NCI-H446 (cell line): Measurements from ENCODE around the gene TENT4B.
"Not testable (repeated sequence)": the region's sequence is repeated elsewhere in the genome, so short reads cannot be mapped to it uniquely, and the experiment has no call there.

Source experiments
- DNase-seq, 2 experiments: peaks; one replicate each; lab custom pipeline; 2025; lab: John Stamatoyannopoulos, UW

Gene TENT4B

GRCh38 chr16:50152807-50153595 is at the start of gene TENT4B:
Gene TENT4B (plus strand): TSS chr16:50153306. CDS start chr16:50153622, 316 bp downstream.
- peak; percentile 8 to 77 for DNase-seq

DNA sequence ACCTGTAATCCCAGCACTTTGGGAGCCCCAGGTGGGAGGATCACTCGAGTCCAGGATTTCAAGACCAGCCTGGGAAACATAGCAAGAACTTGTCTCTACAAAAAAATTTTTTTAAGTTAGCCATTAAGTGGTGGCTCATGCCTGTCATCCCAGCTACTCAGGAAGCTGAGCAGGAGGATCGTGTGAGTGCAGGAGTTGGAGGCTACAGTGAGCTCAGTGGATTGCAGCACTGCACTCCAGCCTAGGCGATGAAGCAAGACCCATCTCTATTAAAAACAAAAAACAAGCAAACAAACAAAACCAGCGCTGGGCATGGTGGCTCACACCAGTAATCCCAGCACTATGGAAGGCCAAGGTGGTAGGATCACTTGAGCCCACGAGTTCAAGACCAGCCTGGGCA is 49.3 kb upstream of the TENT4B start:
- DNase-seq = no peak

- no peak for DNase-seq
Observed at GRCh38 chr16:50114357-50115129, 38.6 kb upstream of the TENT4B start.

DNA sequence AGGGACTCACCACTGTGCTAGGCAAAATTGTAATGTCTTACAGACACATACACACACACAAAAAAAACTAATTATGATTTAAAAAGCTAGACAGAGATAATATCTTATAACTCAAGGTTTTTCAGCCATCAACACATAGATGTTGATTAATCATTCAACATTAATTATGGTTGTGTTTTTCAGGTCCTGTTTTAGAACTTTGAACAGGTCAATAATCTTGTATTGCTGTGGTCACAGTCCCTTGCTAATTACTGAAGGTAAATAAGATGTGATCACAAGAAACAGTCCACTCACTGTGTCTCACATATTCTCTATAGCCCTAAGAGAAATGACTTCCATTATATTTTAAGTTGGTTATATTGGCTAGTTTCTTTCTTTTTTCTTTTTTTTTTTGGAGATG is 32.4 kb upstream of the TENT4B start:
- no peak for DNase-seq

GRCh38 chr16:50121278-50121677 is 31.8 kb upstream of the TENT4B start:
- no peak for DNase-seq

DNA sequence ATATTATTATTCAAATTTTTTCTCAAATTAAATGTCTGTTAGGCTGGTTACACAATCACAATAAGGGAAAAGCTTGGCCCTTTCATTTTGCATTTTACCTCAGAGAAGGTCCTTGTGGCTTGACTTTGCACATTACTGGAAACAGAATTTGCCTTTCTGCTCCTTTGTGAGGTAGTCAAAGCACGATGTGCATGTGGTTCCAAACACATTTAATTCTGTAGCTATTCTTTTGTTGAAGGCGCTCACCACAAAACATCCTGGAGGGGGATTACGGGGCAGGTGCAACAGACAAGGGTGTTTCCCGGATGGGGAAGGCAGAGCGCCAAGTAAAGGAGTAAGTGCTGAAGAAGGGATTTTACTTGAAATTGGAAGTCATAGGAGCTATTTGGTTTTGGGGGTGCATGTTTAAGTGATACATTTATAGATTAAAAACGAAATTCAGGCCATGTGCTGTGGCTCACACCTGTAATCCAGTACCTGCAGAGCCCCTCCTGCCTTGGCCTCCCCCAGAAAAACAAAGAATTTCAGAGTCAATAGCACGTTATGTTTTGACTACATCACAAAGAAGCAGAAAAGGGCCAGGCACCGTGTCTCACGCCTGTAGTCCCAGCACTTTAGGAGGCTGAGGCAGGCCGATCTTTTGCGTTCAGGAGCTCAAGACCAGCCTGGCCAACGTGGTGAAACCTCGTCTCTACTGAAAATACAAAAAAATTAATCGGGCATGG is 31.2 kb upstream of the TENT4B start:
- no peak for DNase-seq

- no peak for DNase-seq
Observed at GRCh38 chr16:50123417-50123816, 29.7 kb upstream of the TENT4B start.

GRCh38 chr16:50124769-50125168 is 28.3 kb upstream of the TENT4B start:
- DNase-seq = no peak

GRCh38 chr16:50126183-50126582 is 26.9 kb upstream of the TENT4B start:
- no peak for DNase-seq

GRCh38 chr16:50132571-50132970 is 20.5 kb upstream of the TENT4B start:
- not testable (repeated sequence) for DNase-seq

GRCh38 chr16:50133214-50133613 is 19.9 kb upstream of the TENT4B start:
- DNase-seq = no peak

DNA sequence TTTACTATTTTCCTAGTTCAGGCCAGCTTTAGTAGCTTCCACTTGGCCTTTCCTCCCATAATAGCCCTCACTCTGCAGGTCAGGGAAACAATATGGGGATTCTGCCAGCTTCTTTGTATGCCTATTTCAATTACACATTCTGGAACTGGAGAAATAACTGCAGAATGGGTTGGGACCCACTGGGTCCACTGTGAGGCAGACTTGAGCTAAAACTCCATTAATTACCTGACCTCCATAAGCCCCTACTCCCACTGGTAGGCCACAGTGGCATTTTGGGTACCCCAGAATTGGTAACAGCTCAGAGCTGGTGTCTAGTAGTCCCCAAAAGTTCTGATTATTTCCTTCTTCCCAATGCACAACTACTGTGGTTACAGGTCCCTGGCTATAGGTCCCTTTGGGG is 16.7 kb upstream of the TENT4B start:
- no peak for DNase-seq

DNA sequence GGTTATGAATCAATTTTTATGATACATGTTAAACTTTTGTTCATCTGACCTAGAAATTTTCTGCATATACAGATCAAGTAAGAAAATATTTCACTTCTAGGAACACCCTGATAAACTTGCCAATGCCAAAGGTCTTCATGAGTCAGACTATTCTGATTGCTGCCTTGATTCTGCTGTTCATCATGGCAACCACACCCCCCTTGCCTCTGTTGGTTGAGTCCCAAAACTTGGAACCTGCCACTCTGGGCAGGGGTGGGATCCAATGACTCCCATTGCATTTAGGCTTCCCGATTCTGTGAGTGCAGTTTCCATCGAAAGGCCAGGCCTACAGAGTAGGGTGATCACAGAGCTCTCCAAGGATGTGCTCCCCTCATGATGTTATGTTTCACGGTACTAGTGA is 15.8 kb upstream of the TENT4B start:
- no peak for DNase-seq

DNA sequence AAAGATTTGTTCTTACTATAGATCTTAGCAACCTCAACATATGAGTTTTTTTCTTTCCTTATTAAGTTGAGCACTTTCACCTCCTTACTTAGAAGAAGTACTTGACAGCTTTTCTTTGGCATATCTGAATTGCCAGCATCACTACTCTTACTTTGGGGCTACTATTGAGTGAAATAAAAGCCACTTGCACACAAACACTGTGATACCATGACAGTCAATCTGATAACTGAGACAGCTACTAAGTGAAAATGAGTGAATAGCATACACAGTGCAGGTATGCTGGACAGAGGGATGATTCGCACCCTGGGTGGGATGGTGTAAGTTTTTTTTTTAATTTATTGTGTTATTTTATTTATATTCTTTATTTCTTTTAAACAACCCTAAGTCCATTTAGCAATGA is 13.5 kb upstream of the TENT4B start:
- DNase-seq = no peak

DNA sequence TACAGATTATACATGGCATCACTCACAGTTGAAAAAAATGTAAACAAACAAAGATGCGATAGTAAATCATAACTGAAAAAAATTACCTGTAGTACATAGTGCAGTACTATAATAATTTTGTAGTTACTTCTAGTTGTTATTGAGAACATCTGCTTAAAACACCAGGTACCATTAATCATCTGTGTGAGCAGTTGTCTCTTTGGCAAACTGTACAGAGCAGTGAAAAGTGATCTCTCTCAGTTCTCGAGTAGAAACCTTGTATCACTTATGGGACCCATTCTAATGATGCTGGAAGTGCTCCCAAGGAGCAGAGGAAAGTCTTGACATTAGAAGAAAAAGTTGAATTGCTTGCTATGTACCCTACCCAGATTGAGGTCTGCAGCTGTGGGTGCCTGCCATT is 8.9 kb upstream of the TENT4B start:
- DNase-seq = no peak

DNA sequence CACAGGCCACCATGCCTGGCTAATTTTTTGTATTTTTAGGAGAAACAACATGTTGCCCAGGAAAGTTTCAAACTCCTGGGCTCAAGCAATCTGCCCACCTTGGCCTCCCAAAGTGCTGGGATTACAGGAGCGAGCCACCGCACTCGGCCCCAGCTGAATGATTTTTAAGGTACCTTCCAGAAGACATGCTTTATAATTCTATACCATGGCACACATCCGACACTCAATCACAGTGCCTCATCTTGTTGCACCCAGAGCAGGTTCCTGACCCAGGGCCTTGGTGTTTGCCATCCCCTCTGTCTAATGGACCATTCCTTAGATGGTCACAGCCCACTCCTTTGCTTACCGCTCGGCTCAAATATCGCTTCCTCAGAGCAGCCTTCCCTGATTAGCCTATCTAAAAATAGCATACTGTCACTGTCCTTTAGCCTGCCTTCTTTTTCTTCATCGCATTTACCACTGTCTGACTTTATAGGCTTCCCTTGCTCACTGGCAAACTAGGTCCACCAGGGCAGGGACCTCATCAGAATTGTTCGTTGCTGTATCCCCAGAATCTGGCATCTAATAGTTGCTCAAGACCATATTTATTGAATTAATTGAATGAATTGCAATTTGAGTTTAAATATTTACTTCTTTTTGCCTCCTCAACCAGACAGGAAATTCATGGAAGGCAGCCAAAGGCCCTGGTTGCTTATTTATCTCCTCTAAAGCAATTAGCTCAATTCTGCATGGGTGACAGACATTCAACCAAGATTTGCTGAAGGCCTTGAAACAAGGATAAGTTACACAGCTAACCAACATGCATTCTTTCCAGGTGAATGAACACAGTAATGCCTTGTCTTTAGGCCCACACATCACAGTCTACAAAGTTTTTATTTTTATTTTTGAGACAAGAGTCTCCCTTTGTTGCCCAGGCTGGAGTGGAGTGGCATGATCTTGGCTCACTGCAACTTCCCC is 6.3 kb upstream of the TENT4B start:
- no peak for DNase-seq

GRCh38 chr16:50151322-50151721 is 1.8 kb upstream of the TENT4B start:
- no peak for DNase-seq

DNA sequence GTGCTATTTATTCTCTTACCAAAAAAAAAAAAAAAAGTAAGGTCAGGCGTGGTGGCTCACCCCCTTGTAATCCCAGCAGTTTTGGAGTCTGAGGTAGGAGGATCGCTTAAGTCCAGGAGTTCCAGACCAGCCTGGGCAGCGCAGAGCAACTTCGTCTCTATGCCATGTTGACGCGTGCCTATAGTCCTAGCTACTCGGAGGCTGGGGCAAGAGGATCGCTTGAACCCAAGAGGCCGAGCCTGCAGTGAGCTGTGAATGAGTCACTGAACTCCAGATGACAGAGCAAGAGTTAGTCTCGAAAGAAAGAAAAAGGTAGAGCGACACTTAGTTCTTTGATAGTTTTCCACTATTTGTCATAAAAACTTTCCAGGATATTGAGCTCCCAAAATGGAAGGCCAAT is 1.4 kb upstream of the TENT4B start:
- no peak for DNase-seq

GRCh38 chr16:50152351-50152806 is 727 bp upstream of the TENT4B start:
- no peak for DNase-seq

DNA sequence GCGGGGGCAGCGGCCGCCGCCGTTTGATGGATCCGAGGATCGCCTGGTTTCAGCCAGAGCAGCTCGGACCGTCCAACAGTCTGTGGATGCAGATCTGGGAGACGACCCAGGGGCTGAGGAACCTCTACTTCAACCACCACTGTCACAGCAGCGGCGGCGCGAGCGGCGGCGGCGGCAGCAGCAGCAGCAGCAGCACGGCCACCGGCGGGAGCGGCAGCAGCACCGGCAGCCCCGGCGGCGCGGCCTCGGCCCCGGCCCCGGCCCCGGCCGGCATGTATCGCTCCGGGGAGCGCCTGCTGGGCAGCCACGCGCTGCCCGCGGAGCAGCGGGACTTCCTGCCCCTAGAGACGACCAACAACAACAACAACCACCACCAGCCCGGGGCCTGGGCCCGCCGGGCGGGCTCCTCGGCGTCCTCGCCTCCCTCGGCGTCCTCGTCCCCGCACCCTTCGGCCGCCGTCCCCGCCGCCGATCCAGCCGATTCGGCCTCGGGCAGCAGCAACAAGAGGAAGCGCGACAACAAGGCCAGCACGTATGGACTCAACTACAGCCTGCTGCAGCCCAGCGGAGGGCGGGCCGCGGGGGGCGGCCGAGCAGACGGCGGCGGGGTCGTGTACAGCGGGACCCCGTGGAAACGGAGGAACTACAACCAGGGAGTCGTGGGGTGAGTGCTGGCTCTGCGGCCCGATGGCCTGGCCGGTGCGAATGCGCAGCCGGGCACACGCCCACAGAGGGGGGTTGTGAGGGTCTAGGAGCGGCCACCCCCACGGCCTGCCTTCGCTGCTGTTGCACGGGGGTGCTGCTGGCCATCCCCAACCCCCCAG is 702 bp downstream of the TENT4B start:
- no peak for DNase-seq
